ENCODE data around the gene TBL2. TPM values are rescaled to one million over a fixed set of nuclear protein-coding genes. Genes with fewer than 3 reads are reported as not detected.

Gene TBL2
- polyA plus RNA-seq, 3 donors: 40.2 to 42.8 (median 41.9) TPM

Other genes with a start within 250 kb of the TBL2 start
- under 1 TPM; 0.50 to 0.70 (median 0.57) TPM for gene FZD9, start 144.8 kb downstream of the TBL2 start, polyA plus RNA-seq (ENCODE audit: insufficient read length in 3 of 3)
- gene BAZ1B, start 56.3 kb downstream of the TBL2 start, polyA plus RNA-seq (ENCODE audit: insufficient read length in 3 of 3): 10 to 100 TPM; 70.2 to 77.8 (median 72.8) TPM
- gene BCL7B, start 20.9 kb downstream of the TBL2 start, polyA plus RNA-seq (ENCODE audit: insufficient read length in 3 of 3): 10 to 100 TPM; 41.6 to 46.2 (median 42.8) TPM
- 1 to 10 TPM; 5.5 to 8.7 (median 7.3) TPM for gene MLXIPL, start 45.9 kb upstream of the TBL2 start, polyA plus RNA-seq (ENCODE audit: insufficient read length in 3 of 3)
- 10 to 100 TPM; 15.4 to 19.4 (median 18.9) TPM for gene VPS37D, start 89.3 kb upstream of the TBL2 start, polyA plus RNA-seq (ENCODE audit: insufficient read length in 3 of 3)
- gene DNAJC30, start 104.9 kb upstream of the TBL2 start, polyA plus RNA-seq (ENCODE audit: insufficient read length in 3 of 3): 10 to 100 TPM; 10.6 to 12.4 (median 11.8) TPM
- 100 to 1,000 TPM in 1 of 3 donors, 10 to 100 TPM in 2; 82.1 to 105 (median 96.3) TPM for gene BUD23, start 105.0 kb upstream of the TBL2 start, polyA plus RNA-seq (ENCODE audit: insufficient read length in 3 of 3)
- 10 to 100 TPM; 10.8 to 13.0 (median 11.4) TPM for gene STX1A, start 141.1 kb upstream of the TBL2 start, polyA plus RNA-seq (ENCODE audit: insufficient read length in 3 of 3)
- 10 to 100 TPM; 27.2 to 35.6 (median 30.8) TPM for gene ABHD11, start 160.2 kb upstream of the TBL2 start, polyA plus RNA-seq (ENCODE audit: insufficient read length in 3 of 3)
- gene CLDN3, start 191.7 kb upstream of the TBL2 start, polyA plus RNA-seq (ENCODE audit: insufficient read length in 3 of 3): 10 to 100 TPM; 67.0 to 69.6 (median 69.2) TPM